ENCODE results near the gene GPNMB.

DNA sequence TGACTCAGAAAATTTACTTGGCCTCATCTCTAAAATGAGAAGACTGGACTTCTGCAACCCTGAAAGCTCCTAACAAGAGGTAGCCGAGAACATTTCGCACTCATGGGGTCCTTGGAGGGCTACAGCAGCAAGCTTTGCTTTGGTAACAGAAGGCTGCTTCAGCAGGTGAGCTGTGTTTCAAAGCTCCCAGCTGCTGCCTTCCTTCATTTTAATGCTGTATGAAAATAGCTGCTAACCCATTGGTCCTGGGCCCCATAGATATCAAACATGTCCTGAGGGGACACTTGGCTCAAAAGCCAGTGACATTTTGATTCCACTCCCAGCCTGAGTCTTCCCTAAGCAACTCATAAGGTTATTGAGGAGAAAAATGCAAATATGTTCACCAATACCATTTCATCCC is 38.3 kb downstream of the GPNMB start:
- TF ChIP-seq CTCF (IDR thresholded peaks at IDR 0.05): no peak
- TF ChIP-seq POLR2AphosphoS5 (IDR thresholded peaks at IDR 0.05): no peak
- no peak for TF ChIP-seq POLR2A (IDR thresholded peaks at IDR 0.05)
